NCI-H1930 (cell line): ENCODE results near the gene ITGAE.
"Not testable (repeated sequence)": the region's sequence is repeated elsewhere in the genome, so short reads cannot be mapped to it uniquely, and the experiment has no call there.

Experiments
- DNase-seq, 2 experiments: peaks; one replicate each; lab custom pipeline; 2025; lab: John Stamatoyannopoulos, UW

Gene ITGAE

DNA sequence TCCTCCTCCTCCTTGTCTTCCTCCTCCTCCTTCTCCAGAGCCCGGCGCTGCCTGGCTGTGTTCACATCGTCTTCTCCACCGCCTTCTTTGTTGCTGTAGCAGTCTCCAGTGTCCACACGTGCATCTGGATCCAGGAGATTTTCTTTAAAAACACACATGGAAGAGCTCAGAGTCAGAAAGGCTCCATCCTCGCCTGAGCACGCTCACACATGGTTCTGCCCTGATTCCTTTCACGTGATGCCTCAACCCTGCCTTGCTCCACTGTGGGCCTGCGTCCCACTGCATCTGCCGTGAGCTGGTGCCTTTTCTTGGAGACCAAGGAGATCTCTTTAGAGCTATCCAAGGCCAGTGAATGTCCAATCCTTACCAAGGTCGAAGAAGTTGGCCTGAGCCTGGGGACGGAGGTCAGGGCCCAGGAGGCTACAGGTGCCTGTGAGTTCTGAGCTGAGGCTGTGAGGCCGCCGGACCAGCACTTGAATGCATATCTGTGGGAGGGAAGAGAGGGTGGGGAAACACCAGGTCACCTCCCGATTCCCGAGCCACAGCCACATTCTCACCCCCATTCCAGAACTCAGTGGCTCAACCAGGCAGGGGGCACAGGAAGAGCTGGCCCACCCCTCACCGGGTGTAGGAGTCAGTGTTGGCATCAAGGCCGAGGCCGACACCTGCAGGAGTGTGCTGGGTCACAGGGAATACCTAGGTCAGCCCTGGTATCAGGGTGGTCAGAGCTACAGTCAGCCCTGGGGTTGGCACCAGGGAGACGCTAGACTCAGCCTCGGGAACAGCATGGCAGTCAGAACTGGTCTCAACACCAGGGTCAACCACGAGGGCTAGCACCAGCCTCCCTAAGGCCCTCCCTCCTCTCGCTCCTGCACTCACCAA, 39.7 kb downstream of the ITGAE start:
- no peak for DNase-seq

DNA sequence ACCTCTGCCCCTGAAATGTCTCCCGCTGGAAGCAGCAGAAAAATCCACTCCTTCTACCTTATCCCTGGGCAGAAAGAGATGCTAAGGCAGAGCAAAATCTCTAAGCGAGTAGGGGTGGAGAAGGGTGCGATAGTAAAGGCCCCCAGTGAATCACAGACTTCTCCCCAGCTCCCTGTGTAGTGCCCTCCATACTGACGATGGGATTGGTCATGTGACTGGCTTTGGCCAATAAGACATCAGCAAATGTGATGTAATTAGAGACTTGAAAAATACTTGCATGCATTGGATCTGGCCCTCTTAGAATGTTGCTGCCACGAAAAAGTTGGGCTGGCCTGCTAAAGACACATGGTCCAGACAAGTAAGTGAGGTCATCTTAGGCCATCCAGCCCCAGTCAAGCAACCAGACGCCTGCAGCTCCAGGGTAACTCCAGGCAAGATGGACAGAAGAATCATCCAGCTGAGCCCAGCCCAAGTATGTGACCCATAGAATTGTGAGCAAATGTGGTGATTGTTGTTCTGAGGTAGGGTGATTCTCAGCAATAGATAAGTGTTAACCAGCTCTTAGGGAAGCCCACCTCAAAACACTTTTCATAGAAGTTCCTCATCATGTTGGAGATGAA, 41.3 kb downstream of the ITGAE start:
- DNase-seq, result no peak

DNA sequence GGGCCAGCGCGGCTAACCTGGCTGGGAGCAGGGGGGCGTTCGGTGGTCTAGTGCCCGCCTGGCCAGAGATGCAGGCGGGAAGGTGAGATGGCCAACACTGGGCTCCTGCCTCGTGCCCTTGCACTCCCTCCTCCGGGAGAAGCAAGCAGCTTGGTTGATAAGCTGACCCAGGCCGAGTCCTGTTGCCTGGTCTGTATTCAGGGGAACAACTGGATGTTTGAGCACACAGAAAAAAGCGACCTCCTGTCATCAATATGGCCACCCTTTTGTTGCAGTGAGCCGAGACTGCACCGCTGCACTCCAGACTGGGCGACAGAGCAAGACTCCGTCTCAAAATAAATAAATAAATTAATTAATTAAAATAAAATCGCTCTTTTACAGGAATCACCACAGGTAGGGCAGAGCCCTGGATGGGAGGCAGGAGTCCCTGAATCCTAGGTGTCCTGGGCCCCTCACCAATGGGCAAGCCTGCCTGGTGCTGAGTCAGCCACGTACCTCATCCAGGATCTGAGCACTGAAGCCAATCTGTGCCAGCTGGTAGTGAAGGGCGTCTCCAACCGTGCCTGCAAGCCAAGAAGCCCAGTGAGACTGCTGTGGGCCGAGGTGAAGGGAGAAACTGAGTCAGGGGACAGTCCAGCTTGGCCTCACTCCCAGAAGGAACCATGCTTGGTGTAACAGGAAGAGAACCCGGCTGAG, 45.5 kb downstream of the ITGAE start:
- DNase-seq, result no peak

GRCh38 chr17:3754458-3755334, 46.3 kb downstream of the ITGAE start:
- DNase-seq, result peak; percentile 85 to 90

DNA sequence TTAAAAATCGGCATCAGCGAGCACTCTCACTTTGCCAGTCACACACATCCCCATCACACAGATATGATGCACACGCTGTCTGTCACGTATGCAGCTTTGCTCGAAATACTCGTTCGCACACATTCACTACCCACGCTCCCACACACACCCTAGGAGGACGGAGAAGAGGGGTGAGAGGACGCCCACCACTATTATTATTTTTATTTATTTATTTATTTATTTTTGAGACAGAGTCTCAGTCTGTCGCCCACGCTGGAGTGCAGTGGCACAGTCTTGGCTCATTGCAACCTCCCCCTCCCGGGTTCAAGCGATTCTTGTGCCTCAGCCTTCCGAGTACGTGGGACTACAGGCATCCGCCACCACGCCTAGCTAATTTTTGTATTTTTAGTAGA, 46.9 kb downstream of the ITGAE start:
- no peak for DNase-seq

GRCh38 chr17:3753624-3754023, 47.4 kb downstream of the ITGAE start:
- DNase-seq, result no peak

GRCh38 chr17:3751836-3752235, 49.2 kb downstream of the ITGAE start:
- DNase-seq, result no peak

DNA sequence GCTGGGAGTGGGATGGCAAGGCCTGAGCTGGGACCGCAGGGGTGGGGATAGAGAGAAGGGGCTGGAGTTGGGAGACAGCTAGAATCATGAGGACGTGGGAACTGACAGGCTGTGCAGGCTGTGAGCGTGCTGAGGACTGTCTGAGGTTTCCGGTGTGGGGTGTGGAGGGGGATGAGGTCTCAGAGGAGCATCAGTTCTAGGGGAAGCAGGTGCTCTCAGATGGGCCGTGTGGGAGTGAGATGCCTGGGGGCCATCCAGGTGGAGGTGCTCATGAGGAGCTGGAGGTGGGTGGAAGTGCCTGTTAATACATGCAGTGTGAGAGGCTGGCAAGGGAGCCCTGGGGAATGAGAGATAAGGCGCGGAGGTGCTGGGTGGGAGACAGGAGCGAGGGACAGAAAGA, 50.1 kb downstream of the ITGAE start:
- no peak for DNase-seq

GRCh38 chr17:3750296-3750695, 50.7 kb downstream of the ITGAE start:
- DNase-seq, result no peak

DNA sequence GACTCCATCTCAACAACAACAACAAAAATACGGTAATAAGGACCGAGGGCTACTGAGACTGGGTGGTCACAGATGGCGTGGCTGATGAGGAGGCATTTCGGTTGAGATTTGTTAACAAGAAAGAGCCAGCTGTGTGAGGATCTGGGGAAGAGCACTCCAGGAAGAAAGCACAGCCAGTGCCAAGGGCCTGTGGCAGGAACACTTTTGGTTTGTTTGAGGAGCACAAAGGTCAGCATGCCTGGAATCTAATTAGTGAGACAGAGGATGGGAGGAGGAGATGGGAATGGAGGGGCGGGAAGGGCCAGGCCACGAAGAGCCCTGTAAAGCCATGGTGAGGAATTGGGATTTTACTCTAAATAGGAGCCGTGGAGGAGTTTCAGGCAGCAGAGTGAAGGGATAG, 52.4 kb downstream of the ITGAE start:
- no peak for DNase-seq

- DNase-seq, result no peak
Measured at GRCh38 chr17:3747805-3748204, 53.2 kb downstream of the ITGAE start.

DNA sequence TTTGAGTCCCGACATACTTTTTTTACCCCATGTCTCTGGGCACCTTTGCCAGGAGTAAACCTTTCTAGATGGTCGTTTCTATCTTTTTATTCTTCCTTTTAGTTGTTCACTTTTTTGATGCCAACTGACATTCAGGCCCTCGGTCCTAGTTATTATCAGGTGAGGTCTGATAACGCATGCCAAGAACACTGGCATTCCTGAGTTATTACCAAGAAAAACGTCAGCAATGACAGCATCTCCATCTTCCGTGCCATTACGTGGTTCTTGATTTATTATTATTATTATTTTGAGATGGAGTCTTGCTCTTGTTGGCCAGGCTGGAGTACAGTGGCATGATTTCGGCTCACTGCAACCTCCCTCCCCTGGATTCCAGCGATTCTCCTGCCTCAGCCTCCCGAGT, 55.9 kb downstream of the ITGAE start:
- no peak for DNase-seq

DNA sequence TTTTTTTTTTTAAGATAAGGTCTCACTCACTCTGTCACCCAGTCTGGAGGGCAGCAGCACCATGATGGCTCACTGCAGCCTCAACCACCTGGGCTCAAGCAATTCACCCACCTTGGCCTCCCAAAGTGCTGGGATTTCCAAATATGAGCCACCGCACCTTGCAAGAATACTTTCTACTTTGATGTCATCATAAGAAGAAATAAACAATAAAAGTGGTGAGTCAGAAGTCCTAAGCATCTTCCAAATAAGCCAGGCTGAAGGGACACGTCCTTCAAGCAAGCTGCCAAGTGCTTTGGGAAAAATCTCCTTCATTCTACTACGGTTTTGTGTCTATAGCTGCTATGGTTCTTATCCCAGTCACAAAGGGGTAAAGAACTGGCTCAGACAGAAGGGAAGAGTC, 57.0 kb downstream of the ITGAE start:
- no peak for DNase-seq

GRCh38 chr17:3740611-3741073, 60.3 kb downstream of the ITGAE start:
- no peak for DNase-seq

- DNase-seq, result no peak
Measured at GRCh38 chr17:3739422-3740124, 61.4 kb downstream of the ITGAE start.

DNA sequence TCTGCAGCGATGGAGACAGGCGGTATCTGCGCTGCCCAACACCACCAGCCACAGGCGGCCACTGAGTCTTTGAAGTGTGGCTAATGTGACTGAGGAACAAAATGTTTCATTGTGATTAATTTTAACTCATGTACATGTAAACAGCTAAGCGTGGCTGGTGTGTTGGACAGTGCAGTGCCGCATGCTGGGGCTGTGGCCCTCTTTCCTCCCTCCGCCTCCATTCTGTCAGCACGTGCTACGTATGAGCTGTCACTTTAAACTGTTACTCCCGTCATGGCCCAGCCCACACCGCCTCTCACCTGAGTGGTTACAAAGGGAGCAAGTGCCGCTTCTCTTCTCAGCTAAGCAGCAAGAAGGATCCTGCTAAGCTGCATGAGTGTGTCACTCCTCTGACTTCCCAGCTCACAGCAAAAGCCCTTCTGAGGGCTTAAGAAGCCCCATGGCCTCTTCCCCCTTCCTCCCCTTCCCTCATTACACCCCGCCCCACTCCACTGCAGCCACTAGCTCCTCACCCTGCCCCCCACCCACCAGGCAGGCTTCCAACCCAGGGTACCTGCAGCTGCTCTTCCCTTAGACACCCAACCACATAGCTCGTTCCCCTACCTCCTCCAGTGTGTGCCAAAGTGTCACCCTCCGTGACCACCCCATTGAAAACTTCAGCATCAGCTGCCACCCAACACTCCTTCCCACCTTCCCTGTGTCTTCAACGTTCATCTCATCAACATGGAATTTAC, 62.3 kb downstream of the ITGAE start:
- no peak for DNase-seq

- DNase-seq, result no peak
Measured at GRCh38 chr17:3735515-3735914, 65.5 kb downstream of the ITGAE start.

DNA sequence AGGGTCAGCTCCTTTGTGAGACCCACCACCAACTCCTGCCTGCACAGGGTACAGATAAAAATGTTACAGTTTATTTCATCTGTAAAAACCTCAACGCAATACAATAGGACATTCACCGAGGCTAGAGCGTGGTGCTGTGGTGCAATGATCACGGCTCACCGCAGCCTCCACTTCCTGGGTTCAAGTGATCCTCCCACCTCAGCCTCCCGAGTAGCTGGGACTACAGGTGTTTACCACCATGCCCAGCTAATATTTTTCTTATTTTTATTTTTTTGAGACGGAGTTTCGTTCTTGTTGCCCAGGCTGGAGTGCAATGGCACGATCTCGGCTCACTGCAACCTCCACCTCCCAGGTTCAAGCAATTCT, 66.1 kb downstream of the ITGAE start:
- DNase-seq, result not testable (repeated sequence)

GRCh38 chr17:3732210-3732621, 68.8 kb downstream of the ITGAE start:
- no peak for DNase-seq

DNA sequence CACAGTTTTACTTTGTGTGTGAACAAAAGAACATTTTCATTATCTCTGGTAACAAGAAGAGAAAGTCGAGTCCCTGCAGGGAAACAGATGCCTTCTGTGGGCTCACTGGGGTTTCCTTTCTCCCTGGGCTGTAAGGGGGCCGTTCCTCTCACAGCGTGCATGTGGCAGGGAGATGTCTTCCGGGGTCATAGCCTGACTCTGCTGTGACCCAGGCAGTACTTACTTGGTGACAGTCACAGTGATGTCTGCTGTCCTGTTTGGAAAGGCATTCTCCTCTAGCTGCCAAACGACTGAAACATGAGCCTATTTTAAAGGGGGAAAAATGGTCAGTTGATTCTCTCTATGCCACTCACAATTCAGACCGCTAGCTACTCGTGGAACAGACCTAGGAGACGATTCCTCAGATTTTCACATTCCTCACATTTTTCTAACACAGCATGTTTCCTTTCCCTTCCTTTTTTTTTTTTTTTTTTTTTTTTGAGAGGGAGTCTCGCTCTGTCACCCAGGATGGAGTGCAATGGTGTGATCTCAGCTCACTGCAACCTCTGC, 70.0 kb downstream of the ITGAE start:
- DNase-seq, result no peak
